GM18499 (cell line): ENCODE results near the gene MSANTD1.

Experiments
- ATAC-seq: cut with Tn5 transposase; IDR thresholded peaks from one replicate; pipeline ENCODE4 v1.9.1; 2021; ENCODE audit warnings: moderate number of reproducible peaks; ENCODE audit not compliant: insufficient read depth, unreplicated experiment

Gene MSANTD1

DNA sequence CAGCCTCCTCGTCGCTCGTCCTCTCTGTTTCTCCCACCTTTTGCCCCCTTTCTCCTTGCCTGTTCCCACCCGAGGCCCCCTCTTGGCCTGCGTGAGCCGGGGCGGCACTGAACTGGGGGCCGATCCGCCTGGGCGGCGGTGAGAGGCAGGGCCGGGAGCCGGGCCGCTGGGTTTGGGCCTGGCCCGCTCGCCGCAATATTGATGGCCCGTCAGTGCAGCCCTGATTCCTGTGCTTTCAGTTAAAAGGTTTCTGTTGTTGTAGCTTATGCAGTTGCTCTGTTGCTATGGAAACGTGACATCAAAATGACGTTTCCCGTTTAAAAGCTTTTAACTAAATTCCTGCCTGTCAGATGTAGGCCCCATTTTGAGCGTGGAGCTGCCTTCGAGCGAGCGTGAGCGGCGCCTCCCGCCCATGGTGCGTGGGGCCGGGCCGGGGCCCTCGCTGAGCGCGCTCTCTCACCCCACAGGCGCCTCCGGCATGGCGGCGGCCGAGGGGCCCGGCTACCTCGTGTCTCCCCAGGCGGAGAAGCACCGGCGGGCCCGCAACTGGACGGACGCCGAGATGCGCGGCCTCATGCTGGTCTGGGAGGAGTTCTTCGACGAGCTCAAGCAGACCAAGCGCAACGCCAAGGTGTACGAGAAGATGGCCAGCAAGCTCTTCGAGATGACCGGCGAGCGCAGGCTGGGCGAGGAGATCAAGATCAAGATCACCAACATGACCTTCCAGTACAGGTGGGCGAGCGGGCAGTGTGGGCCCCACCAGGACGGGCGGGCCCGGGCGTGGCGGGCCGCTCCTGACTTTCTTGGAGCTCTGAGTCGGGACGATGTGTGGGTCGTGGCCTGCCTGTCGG, at the start of gene MSANTD1:
Gene MSANTD1, plus strand, starts transcription at position 349 of the 851 bp plus-strand sequence. Its CDS starts 64 bp downstream, at position 413.
- no peak for ATAC-seq

GRCh38 chr4:3199653-3200422, 49.1 kb upstream of the MSANTD1 start:
- ATAC-seq = no peak

DNA sequence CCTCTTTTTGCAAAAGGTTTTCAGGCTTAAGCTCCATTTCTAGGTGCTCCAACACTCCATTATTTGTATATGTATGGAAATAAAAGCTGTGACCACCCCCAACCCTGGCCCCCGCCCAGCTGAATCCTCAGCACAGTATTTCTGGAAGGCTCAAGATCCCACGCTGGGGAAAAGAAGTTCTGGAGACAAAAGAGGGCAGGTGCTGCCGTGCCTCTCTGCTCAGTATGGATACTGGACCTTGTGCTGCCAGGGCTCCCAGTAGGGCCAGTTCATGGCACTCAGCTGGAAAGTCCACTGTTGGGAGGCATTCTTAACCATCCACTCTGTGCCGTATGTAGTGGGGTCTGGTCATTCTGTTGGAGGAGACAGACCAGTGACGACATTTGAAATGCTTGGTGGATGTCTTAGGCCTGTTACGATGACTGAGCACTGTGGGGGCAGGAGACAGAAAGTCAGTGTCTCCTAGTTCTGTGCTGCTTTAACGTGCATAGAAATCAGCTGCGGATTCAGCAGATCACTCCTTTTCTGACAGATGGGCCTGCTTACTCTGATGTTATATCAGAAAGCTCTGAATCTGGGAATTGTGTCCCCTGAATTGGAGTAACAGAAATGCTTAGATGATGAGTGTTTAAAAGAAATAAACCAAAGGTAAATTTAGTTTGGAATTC, 48.4 kb upstream of the MSANTD1 start:
- ATAC-seq = no peak

DNA sequence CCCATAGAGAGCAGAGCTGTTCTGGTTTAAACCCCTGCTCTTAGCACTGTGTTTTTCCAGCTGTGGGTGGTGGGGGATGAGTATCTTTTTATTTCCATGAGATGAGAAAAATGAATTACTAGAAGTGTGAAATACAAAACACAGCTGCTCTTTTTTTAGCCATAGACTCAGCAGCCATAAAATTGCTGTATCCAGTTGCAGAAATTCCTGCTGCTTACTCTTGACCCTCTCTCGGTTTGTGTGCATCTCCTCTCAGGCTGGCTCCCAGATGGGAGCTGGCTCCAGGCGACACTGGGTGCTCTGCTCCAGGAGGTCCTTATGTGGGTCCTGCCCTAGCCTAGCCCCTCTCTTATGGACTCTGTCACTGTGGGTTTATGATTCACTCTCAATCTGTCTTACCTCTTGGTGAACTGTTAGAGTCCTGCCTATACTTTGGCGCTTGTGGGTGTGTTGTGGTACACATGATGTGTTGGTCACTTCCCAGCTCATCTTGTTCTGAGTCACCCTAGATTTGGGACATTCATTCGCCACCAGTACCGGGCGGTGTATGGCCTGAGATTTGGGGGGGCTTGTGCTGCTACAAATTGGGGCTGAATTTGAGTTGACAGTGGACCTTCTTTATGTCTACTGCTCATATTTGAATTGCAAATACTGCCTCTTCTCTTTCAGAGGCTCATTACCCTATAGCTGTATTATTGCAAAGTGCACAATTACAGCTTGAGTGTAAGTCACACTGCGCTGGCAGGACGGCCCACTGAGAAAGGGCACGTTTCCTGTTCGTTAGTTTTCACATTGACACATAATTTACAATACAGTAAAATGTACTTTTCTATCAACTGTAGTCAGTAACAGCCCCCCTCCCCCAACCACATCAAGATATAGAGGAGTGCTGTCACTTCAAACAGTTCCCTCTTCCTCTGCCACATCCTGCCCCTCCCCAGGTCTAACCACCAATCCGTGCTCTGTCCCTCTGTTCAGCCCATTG, 46.9 kb upstream of the MSANTD1 start:
- no peak for ATAC-seq

DNA sequence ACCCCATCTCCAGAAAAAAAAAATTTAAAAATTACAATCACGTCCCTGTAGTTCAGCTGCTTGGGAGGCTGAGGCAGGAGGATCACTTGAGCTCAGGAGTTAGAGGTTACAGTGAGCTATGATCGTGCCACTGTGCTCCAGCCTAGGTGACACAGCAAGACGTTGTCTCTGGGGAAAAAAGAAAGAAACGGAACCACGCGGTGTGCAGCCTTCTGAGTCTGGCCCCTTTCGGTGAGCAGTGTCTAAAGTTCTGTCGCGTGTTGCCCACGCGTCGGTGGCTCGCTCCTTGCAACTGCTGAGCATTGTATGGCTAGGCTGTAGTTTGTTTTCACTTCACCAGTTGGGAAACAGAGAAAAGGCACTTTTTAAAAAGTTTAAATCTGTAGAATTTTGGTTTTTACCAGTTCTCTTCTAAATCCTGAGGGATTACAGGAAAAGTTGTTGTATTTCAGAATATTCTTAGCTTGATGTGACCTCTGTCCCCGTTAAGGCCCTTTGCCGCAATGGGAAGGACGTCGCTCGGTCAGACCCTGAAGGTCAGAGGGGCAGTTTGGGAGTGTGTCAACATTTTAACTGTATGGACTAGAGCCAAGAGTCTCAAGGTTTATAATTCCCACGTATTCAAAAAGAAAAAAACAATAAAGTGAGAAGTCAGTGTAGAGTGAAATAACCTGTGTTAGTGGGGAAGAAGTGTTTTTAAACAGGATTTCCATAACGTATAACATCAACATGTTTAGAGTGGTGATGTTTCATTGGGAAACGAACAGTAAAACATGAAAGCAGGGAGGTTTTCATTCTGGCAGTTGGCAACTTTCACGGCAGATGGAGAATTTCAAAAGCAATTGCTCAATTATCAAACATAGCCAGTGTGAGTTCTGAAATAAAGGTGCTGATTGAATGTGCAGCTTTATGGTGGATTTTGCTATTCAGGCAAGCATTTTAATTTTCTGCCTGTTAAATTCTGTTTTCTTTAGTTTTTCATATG, 45.8 kb upstream of the MSANTD1 start:
- ATAC-seq = no peak

DNA sequence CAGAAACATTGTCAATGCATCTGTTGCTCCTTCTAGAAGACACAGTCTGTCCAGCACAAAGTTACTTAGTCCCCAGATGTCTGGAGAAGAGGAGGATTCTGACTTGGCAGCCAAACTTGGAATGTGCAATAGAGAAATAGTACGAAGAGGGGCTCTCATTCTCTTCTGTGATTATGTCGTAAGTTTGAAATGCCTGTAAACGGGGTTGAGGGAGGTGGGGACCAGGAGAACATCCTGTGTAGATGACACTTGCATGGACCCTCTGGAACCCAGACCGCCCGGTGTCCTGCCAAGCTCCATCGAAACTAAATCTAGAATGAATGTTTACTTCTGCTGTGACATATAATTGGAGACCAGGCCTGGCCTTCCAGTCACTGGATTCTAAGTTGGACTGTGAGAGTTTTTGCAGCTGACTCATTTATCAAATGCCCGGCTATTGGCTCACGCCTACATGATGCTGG, 45.0 kb upstream of the MSANTD1 start:
- ATAC-seq = no peak

GRCh38 chr4:3205995-3206394, 43.0 kb upstream of the MSANTD1 start:
- ATAC-seq = no peak

DNA sequence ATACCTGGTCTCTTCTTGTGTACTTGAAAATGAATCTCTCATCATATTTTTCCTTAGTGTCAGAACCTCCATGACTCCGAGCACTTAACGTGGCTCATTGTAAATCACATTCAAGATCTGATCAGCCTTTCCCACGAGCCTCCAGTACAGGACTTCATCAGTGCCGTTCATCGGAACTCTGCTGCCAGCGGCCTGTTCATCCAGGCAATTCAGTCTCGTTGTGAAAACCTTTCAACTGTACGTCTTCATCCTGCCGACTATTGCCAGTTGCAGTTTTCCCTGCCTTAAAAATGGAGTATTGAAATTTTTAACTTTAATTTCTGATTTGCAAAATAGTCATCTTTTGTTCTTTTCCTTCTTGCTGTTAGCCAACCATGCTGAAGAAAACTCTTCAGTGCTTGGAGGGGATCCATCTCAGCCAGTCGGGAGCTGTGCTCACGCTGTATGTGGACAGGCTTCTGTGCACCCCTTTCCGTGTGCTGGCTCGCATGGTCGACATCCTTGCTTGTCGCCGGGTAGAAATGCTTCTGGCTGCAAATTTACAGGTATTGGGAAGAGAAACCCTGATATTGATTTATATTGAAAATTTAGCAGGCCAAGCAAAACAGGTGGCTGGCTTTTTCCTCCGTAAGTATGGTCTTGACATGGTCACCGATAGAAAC, 42.4 kb upstream of the MSANTD1 start:
- ATAC-seq = no peak

DNA sequence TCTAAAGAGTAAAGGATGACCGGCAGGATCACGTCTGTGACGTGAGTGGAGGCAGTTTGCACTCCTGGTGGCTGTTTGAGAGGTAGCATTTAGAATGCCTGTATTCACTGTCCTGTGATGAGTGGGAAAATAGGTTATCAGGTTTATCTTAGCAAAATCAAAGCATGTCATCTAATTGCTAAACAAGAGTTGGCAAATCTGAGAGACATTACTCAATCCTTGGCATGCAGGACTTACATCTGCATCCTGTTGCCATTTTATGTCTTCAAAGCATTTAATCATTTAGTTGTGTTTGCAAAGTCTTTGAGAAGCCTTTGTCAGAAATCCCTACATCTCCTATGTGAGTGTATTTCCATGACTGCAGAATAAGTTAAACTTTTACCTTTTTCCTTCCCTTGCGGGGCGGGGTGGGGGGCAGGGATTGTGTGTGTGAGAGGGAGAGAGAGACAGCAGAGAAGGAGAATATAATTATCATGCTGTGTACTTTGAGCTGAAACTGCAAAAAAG, 41.4 kb upstream of the MSANTD1 start:
- ATAC-seq = no peak

GRCh38 chr4:3208826-3209225, 40.1 kb upstream of the MSANTD1 start:
- ATAC-seq = no peak

GRCh38 chr4:3209551-3210325, 39.2 kb upstream of the MSANTD1 start:
- no peak for ATAC-seq

DNA sequence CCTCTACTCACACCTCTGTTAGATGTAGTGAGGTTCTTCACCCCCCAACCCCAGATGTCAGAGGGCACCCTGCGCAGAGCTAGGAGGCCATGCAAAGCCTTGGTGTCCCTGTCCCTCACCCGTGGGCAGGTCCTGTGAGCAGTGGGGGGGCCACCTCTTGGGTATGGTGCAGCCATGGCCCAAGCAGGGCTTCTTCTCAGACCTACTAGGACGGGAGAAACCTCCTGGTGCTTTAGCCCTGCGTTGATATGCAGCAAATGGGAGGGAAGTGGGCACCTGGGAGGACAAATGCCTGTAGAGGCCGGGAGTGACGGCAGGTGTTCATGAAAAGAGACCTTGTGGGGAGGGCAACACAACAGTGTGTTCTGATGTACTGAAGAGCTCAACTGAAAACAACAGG, 38.5 kb upstream of the MSANTD1 start:
- no peak for ATAC-seq

GRCh38 chr4:3211866-3212265, 37.1 kb upstream of the MSANTD1 start:
- ATAC-seq = no peak

DNA sequence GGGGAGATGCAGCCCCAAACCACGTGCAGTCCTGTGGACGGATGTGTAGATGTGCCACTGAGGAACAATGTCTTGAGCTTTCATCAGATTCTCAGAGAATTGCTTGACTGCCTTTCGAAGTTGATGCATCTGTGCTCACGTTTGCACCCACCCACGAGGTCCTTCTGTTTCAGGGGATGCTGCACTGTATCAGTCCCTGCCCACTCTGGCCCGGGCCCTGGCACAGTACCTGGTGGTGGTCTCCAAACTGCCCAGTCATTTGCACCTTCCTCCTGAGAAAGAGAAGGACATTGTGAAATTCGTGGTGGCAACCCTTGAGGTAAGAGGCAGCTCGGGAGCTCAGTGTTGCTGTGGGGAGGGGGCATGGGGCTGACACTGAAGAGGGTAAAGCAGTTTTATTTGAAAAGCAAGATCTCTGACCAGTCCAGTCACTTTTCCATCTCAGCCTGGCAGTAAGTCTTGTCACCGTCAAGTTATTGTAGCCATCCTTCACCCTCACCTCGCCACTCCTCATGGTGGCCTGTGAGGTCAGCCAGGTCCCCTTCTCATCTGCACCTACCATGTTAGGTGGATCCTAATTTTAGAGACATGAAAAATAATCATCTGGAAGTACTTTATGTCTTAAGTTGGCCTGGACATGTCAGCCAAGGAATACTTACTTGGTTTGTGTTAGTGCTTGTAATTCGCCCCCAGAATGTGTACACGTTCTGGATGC, 36.4 kb upstream of the MSANTD1 start:
- ATAC-seq = no peak

DNA sequence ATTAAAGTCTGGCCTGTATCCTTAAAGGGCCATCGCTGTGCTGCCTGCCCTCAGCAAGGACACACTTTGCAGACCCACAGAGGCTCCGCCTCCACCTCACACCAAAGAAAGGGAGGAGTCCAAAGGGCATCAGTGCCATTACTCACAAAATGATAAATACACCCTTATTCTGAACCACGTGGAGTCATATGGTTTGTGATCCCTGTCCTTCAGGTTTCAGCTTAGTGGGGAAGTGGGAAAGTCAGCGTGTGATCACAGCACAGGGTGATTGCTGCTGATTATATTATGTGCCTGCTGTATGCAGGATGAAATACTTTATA, 35.9 kb upstream of the MSANTD1 start:
- ATAC-seq = no peak

DNA sequence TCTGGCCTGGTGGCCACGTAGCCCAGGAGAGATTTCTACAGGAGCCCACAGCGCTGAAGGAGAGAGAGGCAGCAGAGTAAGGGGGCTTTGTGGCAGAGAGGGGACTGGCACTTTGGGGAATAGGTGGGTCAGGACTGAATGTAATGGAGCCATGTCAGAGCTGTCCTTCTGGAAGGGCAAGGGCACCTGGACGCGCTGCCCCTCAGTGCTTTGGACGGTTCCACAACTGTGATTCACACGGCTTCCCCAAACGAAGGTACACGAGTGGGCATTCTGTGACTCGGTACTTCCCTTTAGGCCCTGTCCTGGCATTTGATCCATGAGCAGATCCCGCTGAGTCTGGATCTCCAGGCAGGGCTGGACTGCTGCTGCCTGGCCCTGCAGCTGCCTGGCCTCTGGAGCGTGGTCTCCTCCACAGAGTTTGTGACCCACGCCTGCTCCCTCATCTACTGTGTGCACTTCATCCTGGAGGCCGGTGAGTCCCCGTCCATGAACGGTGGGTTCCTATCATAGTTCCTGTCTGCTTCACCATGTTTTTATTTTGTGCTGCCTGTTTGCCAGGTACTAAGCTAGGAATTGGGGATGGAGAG, 35.2 kb upstream of the MSANTD1 start:
- ATAC-seq = no peak
